NK-92 (cell line): ENCODE measurements around the gene LYPD6.

Experiments
- DNase-seq: peaks from one replicate; lab custom pipeline; 2025; ENCODE audit not compliant: unreplicated experiment; lab: John Stamatoyannopoulos, UW

The LYPD6 gene

GRCh38 chr2:149448315-149448714, 117.9 kb downstream of the LYPD6 start:
- no peak for DNase-seq

- DNase-seq, result no peak
Observed at GRCh38 chr2:149449017-149449416, 118.6 kb downstream of the LYPD6 start.

GRCh38 chr2:149451417-149452165, 121.2 kb downstream of the LYPD6 start:
- no peak for DNase-seq

- DNase-seq, result no peak
Observed at GRCh38 chr2:149456285-149456684, 125.9 kb downstream of the LYPD6 start.

- no peak for DNase-seq
Observed at GRCh38 chr2:149458502-149458901, 128.1 kb downstream of the LYPD6 start.

- no peak for DNase-seq
Observed at GRCh38 chr2:149463328-149464002, 133.1 kb downstream of the LYPD6 start.

- DNase-seq, result no peak
Observed at GRCh38 chr2:149464396-149464795, 134.0 kb downstream of the LYPD6 start.

- no peak for DNase-seq
Observed at GRCh38 chr2:149465873-149466272, 135.5 kb downstream of the LYPD6 start.

GRCh38 chr2:149466635-149467034, 136.2 kb downstream of the LYPD6 start:
- DNase-seq, result no peak

- DNase-seq, result no peak
Observed at GRCh38 chr2:149467436-149467835, 137.0 kb downstream of the LYPD6 start.

- no peak for DNase-seq
Observed at GRCh38 chr2:149468636-149469035, 138.2 kb downstream of the LYPD6 start.

GRCh38 chr2:149470046-149470445, 139.7 kb downstream of the LYPD6 start:
- no peak for DNase-seq

- DNase-seq, result no peak
Observed at GRCh38 chr2:149472413-149472812, 142.0 kb downstream of the LYPD6 start.

GRCh38 chr2:149473068-149473467, 142.7 kb downstream of the LYPD6 start:
- no peak for DNase-seq

- no peak for DNase-seq
Observed at GRCh38 chr2:149473521-149473920, 143.1 kb downstream of the LYPD6 start.

GRCh38 chr2:149483004-149483605, 152.7 kb downstream of the LYPD6 start:
- no peak for DNase-seq

GRCh38 chr2:149486664-149487063, 156.3 kb downstream of the LYPD6 start:
- no peak for DNase-seq

GRCh38 chr2:149487189-149487588, 156.8 kb downstream of the LYPD6 start:
- DNase-seq, result no peak

- DNase-seq, result no peak
Observed at GRCh38 chr2:149488706-149489440, 158.5 kb downstream of the LYPD6 start.

GRCh38 chr2:149489452-149489851, 159.1 kb downstream of the LYPD6 start:
- DNase-seq, result no peak

- DNase-seq, result no peak
Observed at GRCh38 chr2:149490296-149490695, 159.9 kb downstream of the LYPD6 start.

GRCh38 chr2:149492923-149493322, 162.5 kb downstream of the LYPD6 start:
- DNase-seq, result no peak
